Measurements from ENCODE around the gene CNTNAP2. TPM values are rescaled to one million over a fixed set of nuclear protein-coding genes. Genes with fewer than 3 reads are reported as not detected.

Gene CNTNAP2
- total and polyA plus RNA-seq, 3 donors from 2014 or later, result 4.3 to 6.1 (median 4.4) TPM

DNA sequence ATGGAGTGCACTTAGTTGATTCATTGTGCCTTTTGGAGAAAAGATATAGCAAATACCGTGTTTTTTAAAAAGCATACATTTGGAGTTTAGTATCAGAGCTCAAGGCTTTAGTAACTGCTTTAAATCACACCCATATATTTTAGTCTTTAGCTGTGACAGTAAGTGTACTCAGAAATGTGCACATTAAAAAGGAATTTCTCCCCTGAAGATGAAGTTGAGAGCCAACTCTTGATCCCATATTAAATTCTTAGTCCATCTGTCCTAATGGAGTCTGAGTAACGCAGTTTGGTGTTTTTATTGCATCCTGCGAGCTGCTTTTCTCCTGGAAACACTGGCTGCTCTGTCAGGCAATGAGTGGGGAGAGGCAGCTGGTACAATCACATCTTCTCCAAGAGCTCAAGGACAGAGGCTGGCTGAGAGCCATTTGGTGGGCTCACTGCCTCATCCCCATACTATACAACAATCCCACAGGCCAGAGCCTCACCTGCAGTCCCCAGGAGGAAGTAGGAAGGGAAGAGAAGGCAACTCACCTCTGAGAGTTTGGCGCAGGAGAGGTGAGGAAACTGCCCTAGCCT is 2000.3 kb downstream of the CNTNAP2 start:
- intact Hi-C loops (cut with DNase I; ENCODE audit: low total_unique reads), result no loop called here

DNA sequence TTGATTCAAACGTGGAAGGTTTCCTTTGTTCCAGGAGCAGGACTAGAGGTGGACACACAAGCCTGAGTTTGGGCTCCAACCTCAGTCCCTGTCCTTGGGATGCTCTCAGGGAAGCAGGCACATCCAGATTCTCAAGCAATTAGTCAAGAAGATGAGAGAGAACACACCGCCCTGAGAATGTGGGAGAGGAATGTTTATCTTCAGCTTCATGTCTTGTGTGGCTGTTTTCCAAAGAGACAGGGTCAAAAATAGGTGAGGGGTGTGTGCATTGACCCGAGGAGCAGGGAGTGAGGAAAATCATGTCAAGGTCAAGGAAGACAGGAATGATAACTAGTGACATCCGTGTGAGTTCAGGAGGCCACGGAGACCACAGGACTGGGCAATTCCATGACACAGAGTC is 2001.8 kb downstream of the CNTNAP2 start:
- Histone ChIP-seq H3K27me3 (no peaks in the 10 kb centered on the region), H3K4me3 (no peak overlapping the region), H3K36me3 (ENCODE audit: low read depth, missing control alignments) (no peaks in the 10 kb centered on the region), H3K4me1 (no peaks in the 10 kb centered on the region), H3K27ac (no peak overlapping the region), H3K9me3 (no peaks in the 10 kb centered on the region)
- 31 to 36% methylated on average over 5 of the region's 5 CpGs for WGBS, 2 donors
- intact Hi-C loops (cut with DNase I; ENCODE audit: low total_unique reads), result no loop called here
- DNase-seq, result no peak
- TF ChIP-seq, protein P1, sequence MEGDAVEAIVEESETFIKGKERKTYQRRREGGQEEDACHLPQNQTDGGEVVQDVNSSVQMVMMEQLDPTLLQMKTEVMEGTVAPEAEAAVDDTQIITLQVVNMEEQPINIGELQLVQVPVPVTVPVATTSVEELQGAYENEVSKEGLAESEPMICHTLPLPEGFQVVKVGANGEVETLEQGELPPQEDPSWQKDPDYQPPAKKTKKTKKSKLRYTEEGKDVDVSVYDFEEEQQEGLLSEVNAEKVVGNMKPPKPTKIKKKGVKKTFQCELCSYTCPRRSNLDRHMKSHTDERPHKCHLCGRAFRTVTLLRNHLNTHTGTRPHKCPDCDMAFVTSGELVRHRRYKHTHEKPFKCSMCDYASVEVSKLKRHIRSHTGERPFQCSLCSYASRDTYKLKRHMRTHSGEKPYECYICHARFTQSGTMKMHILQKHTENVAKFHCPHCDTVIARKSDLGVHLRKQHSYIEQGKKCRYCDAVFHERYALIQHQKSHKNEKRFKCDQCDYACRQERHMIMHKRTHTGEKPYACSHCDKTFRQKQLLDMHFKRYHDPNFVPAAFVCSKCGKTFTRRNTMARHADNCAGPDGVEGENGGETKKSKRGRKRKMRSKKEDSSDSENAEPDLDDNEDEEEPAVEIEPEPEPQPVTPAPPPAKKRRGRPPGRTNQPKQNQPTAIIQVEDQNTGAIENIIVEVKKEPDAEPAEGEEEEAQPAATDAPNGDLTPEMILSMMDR (IDR thresholded peaks at IDR 0.05), result no peak
- no peak for TF ChIP-seq POLR2A (IDR thresholded peaks at IDR 0.05)

More for the DNA sequence above, 2000.3 kb downstream of the CNTNAP2 start:
- Histone ChIP-seq H3K27me3 (no peaks in the 10 kb centered on the region), H3K9me3 (no peaks in the 10 kb centered on the region), H3K4me3 (no peak overlapping the region), H3K36me3 (ENCODE audit: low read depth, missing control alignments) (no peaks in the 10 kb centered on the region), H3K27ac (no peak overlapping the region), H3K4me1 (no peaks in the 10 kb centered on the region)
- WGBS, 2 donors, result 57 to 62% methylated on average over 4 of the region's 4 CpGs
- TF ChIP-seq, protein P1 (IDR thresholded peaks at IDR 0.05), result no peak
- no peak for TF ChIP-seq POLR2A (IDR thresholded peaks at IDR 0.05)
- DNase-seq, result no peak

DNA sequence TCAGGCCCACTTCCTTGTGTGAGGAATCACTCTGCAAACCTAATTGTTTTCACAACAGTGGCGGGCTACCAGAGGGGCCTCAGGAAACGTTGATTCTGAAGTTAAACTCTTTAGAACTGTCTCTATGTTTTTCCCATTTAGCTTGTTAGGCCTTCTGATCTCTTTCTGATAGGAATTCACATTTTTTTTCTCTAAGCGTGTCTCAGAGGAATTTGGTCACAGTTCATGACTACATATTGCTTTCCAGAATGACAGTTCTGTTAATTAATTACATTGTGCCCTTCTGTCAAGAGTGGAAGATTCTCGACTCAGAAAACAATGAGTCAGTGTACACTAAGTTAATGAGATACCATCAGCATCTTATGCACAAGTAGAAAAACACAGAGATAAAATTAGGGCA is 2004.8 kb downstream of the CNTNAP2 start:
- Histone ChIP-seq H3K4me3 (no peak overlapping the region), H3K27ac (no peak overlapping the region), H3K4me1 (no peaks in the 10 kb centered on the region), H3K36me3 (ENCODE audit: low read depth, missing control alignments) (no peaks in the 10 kb centered on the region), H3K9me3 (no peaks in the 10 kb centered on the region), H3K27me3 (no peaks in the 10 kb centered on the region)
- TF ChIP-seq, protein P1 (IDR thresholded peaks at IDR 0.05), result no peak
- no peak for TF ChIP-seq POLR2A (IDR thresholded peaks at IDR 0.05)
- no peak for DNase-seq
- 66 to 74% methylated on average over 4 of the region's 4 CpGs for WGBS, 2 donors
- intact Hi-C loops (cut with DNase I; ENCODE audit: low total_unique reads), result no loop called here

DNA sequence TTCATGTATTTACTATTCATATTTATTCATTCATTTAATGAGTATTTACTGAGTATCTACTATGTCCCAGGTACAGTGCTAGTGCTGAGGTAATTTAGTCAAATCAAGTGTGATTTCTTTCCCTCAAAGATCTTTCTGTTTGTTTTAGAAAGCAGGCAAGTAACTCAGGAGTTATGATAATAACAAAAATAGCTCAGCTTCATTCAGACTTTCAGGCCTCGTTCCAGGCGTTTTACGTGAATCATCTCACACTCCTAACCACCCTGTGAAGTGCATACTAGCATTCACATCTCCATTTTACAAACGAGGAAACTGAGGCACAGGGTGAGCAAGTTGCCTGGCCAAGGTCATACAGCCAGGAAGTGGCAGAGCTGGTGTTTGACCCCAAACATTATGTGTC is 2005.2 kb downstream of the CNTNAP2 start:
- Histone ChIP-seq H3K27ac (no peak overlapping the region), H3K9me3 (no peaks in the 10 kb centered on the region), H3K27me3 (no peaks in the 10 kb centered on the region), H3K4me3 (no peak overlapping the region), H3K4me1 (no peaks in the 10 kb centered on the region), H3K36me3 (ENCODE audit: low read depth, missing control alignments) (no peaks in the 10 kb centered on the region)
- no peak for DNase-seq
- 68 to 74% methylated on average over 4 of the region's 4 CpGs for WGBS, 2 donors
- TF ChIP-seq, protein P1 (IDR thresholded peaks at IDR 0.05), result no peak
- TF ChIP-seq POLR2A (IDR thresholded peaks at IDR 0.05), result no peak
- intact Hi-C loops (cut with DNase I; ENCODE audit: low total_unique reads), result no loop called here

DNA sequence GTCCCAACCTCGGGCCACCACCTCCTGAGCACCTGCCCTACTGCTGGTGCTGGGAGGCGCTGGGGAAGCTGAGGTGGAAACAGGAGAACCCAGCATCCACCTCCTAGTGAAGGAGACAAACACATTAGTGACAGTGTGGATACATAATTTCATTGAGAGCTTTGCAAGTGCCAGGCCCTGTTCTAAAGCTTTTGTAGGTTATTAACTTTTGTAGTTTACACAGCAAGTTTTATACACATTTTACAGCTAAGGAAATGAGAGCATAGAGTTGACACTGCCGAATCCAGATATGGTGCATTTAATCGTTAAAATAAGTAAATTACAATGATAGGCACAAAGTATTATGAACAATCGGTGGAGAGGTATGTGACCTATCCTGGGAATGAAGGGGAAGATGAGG is 2007.9 kb downstream of the CNTNAP2 start:
- Histone ChIP-seq H3K4me3 (no peak overlapping the region), H3K27me3 (no peaks in the 10 kb centered on the region), H3K9me3 (no peaks in the 10 kb centered on the region), H3K27ac (no peak overlapping the region), H3K36me3 (ENCODE audit: low read depth, missing control alignments) (no peaks in the 10 kb centered on the region), H3K4me1 (no peaks in the 10 kb centered on the region)
- 74 to 83% methylated on average over 5 of the region's 5 CpGs for WGBS, 2 donors
- TF ChIP-seq POLR2A (IDR thresholded peaks at IDR 0.05), result no peak
- TF ChIP-seq, protein P1 (IDR thresholded peaks at IDR 0.05), result no peak
- DNase-seq, result no peak
- intact Hi-C loops (cut with DNase I; ENCODE audit: low total_unique reads), result no loop called here

Data from testis (tissue), 3 donors.